ENCODE data around the gene DCTN4. TPM values are rescaled to one million over a fixed set of nuclear protein-coding genes. Genes with fewer than 3 reads are reported as not detected.

DCTN4 gene
- total RNA-seq, 1 experiment from 2014 or later: 43.9 TPM

DNA sequence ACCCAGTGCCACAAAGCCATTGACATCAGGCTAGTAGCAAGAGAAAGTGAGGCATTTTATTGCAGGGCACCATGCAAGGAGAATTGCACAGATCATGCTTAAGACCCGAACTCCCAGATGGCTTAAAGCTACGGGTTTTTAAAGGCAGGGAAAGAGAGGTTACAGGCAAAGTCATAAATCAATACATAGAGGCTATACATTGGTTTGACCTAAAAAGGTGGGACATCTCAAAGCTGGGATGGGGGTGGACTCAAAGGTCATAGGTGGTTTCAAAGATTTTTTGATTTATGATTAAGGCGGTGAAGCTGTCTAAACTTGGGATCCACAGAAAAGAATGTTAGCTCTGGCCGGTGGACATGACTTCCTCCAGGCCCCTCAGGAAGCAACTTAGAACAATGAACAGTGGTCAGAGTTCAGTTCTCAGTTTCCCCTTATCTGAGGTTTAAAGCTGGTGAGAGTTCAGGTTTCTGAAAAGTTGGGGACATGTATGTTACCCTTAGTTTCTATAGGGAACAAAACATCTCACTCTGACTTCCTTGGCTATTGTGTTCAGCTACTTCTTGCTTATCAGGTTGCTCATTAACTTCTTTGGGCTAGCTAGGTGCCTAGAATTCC, 51.9 kb downstream of the DCTN4 start:
- peaks cover 10% of the 10 kb centered on the region for H3K36me3 Mint-ChIP-seq
- CTCF ChIA-PET: no interaction called here
- no peak for TF ChIP-seq NFE2L1 (CRISPR knock-in tag; IDR thresholded peaks at IDR 0.05)
- no peak for TF ChIP-seq ZBTB21 (CRISPR knock-in tag; IDR thresholded peaks at IDR 0.05; ENCODE audit: borderline replicate concordance)
- H3K4me3 Mint-ChIP-seq: no peak overlapping the region
- peaks cover 4% of the 10 kb centered on the region; the same call in 1 of the 2 replicates for H3K4me1 Mint-ChIP-seq
- no peak overlapping the region for H3K27ac Mint-ChIP-seq
- POLR2A ChIA-PET: no interaction called here
- no peak for DNase-seq (ENCODE audit: low spot score)
- H3K9me3 Mint-ChIP-seq: no peaks in the 10 kb centered on the region
- no peak for ATAC-seq
- H3K27me3 Mint-ChIP-seq (ENCODE audit: low read depth): no peaks in the 10 kb centered on the region; the same call in 1 of the 2 replicates

DNA sequence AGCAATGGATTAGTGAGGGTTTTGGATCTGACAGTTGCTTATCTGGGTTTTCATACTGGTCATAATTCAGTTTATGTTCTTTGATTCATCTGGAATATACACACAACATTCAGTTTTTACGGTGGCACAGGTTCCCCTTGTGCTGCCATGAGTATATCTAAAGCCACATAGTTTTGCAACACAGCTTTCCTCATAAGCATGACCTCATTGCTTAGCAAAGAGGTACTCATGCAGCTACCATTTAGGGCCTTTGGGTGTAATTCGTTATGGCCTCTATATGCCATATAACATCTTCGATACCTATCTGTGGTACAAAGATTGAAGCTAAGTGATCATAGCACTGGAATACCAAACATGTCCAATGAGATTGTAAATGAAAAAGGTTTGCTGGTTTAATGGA, 55.1 kb downstream of the DCTN4 start:
- H3K9me3 Mint-ChIP-seq: no peaks in the 10 kb centered on the region
- H3K36me3 Mint-ChIP-seq: peaks cover 7% of the 10 kb centered on the region; the same call in 1 of the 2 replicates
- TF ChIP-seq ETV6 (CRISPR knock-in tag; IDR thresholded peaks at IDR 0.05) (no peak), NFE2L1 (CRISPR knock-in tag; IDR thresholded peaks at IDR 0.05) (no peak), RELA (CRISPR knock-in tag; IDR thresholded peaks at IDR 0.05; ENCODE audit: borderline replicate concordance) (no peak), RORB (CRISPR knock-in tag; IDR thresholded peaks at IDR 0.05) (no peak), MYBL2 (CRISPR knock-in tag; IDR thresholded peaks at IDR 0.05) (no peak), ZNF219 (CRISPR knock-in tag; IDR thresholded peaks at IDR 0.05; ENCODE audit: borderline replicate concordance) (no peak), MXD4 (CRISPR knock-in tag; IDR thresholded peaks at IDR 0.05; ENCODE audit: borderline replicate concordance) (no peak), ZNF138 (CRISPR knock-in tag; conservative IDR thresholded peaks at IDR 0.05) (no peak), HMGA2 (CRISPR knock-in tag; IDR thresholded peaks at IDR 0.05) (no peak), SMAD3 (CRISPR knock-in tag; IDR thresholded peaks at IDR 0.05; ENCODE audit: borderline replicate concordance) (no peak), SOX15 (CRISPR knock-in tag; IDR thresholded peaks at IDR 0.05) (no peak)
- TF ChIP-seq, protein P1, sequence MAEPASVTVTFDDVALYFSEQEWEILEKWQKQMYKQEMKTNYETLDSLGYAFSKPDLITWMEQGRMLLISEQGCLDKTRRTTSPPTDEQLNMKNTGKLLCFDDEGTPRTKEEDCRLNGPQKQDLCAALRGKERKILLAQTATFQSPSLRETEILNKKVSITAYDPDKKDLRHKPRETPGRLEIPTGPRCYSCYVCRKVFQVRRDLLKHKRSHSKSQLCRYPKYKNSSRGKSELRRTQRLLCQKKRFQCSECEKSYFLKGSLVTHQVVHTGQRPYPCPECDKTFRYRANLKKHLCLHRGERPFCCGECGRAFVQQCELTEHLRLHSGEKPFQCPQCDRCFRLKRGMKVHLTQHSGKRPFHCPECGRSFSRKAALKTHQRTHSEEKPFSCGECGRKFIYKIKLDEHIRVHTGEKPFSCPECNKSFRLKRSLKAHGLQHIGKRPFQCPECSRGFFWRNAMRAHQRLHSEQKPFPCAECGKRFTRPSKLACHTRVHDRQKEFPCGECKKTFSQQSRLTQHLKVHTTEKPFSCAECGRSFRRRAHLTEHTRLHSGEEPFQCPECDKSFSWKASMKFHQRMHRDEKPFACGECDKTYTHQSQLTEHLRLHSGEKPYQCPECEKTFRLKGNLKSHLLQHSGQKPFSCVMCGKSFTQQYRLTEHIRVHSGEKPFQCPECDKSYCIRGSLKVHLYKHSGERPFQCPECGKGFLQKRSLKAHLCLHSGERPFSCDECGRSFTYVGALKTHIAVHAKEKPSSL (CRISPR knock-in tag; conservative IDR thresholded peaks at IDR 0.05): no peak
- TF ChIP-seq, protein P2, sequence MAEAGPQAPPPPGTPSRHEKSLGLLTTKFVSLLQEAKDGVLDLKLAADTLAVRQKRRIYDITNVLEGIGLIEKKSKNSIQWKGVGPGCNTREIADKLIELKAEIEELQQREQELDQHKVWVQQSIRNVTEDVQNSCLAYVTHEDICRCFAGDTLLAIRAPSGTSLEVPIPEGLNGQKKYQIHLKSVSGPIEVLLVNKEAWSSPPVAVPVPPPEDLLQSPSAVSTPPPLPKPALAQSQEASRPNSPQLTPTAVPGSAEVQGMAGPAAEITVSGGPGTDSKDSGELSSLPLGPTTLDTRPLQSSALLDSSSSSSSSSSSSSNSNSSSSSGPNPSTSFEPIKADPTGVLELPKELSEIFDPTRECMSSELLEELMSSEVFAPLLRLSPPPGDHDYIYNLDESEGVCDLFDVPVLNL (CRISPR knock-in tag; IDR thresholded peaks at IDR 0.05; ENCODE audit: borderline replicate concordance, low read depth): no peak
- TF ChIP-seq, protein P3, sequence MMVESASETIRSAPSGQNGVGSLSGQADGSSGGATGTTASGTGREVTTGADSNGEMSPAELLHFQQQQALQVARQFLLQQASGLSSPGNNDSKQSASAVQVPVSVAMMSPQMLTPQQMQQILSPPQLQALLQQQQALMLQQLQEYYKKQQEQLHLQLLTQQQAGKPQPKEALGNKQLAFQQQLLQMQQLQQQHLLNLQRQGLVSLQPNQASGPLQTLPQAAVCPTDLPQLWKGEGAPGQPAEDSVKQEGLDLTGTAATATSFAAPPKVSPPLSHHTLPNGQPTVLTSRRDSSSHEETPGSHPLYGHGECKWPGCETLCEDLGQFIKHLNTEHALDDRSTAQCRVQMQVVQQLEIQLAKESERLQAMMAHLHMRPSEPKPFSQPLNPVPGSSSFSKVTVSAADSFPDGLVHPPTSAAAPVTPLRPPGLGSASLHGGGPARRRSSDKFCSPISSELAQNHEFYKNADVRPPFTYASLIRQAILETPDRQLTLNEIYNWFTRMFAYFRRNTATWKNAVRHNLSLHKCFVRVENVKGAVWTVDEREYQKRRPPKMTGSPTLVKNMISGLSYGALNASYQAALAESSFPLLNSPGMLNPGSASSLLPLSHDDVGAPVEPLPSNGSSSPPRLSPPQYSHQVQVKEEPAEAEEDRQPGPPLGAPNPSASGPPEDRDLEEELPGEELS (CRISPR knock-in tag; IDR thresholded peaks at IDR 0.05): no peak
- TF ChIP-seq, protein P4, sequence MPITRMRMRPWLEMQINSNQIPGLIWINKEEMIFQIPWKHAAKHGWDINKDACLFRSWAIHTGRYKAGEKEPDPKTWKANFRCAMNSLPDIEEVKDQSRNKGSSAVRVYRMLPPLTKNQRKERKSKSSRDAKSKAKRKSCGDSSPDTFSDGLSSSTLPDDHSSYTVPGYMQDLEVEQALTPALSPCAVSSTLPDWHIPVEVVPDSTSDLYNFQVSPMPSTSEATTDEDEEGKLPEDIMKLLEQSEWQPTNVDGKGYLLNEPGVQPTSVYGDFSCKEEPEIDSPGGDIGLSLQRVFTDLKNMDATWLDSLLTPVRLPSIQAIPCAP (CRISPR knock-in tag; IDR thresholded peaks at IDR 0.05): no peak
- TF ChIP-seq, protein P5, sequence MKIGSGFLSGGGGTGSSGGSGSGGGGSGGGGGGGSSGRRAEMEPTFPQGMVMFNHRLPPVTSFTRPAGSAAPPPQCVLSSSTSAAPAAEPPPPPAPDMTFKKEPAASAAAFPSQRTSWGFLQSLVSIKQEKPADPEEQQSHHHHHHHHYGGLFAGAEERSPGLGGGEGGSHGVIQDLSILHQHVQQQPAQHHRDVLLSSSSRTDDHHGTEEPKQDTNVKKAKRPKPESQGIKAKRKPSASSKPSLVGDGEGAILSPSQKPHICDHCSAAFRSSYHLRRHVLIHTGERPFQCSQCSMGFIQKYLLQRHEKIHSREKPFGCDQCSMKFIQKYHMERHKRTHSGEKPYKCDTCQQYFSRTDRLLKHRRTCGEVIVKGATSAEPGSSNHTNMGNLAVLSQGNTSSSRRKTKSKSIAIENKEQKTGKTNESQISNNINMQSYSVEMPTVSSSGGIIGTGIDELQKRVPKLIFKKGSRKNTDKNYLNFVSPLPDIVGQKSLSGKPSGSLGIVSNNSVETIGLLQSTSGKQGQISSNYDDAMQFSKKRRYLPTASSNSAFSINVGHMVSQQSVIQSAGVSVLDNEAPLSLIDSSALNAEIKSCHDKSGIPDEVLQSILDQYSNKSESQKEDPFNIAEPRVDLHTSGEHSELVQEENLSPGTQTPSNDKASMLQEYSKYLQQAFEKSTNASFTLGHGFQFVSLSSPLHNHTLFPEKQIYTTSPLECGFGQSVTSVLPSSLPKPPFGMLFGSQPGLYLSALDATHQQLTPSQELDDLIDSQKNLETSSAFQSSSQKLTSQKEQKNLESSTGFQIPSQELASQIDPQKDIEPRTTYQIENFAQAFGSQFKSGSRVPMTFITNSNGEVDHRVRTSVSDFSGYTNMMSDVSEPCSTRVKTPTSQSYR (CRISPR knock-in tag; IDR thresholded peaks at IDR 0.05): no peak
- TF ChIP-seq, protein P6, sequence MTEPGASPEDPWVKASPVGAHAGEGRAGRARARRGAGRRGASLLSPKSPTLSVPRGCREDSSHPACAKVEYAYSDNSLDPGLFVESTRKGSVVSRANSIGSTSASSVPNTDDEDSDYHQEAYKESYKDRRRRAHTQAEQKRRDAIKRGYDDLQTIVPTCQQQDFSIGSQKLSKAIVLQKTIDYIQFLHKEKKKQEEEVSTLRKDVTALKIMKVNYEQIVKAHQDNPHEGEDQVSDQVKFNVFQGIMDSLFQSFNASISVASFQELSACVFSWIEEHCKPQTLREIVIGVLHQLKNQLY (CRISPR knock-in tag; IDR thresholded peaks at IDR 0.05): no peak
- TF ChIP-seq, protein P7, sequence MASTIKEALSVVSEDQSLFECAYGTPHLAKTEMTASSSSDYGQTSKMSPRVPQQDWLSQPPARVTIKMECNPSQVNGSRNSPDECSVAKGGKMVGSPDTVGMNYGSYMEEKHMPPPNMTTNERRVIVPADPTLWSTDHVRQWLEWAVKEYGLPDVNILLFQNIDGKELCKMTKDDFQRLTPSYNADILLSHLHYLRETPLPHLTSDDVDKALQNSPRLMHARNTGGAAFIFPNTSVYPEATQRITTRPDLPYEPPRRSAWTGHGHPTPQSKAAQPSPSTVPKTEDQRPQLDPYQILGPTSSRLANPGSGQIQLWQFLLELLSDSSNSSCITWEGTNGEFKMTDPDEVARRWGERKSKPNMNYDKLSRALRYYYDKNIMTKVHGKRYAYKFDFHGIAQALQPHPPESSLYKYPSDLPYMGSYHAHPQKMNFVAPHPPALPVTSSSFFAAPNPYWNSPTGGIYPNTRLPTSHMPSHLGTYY (CRISPR knock-in tag; IDR thresholded peaks at IDR 0.05): no peak
- TF ChIP-seq, protein P8, sequence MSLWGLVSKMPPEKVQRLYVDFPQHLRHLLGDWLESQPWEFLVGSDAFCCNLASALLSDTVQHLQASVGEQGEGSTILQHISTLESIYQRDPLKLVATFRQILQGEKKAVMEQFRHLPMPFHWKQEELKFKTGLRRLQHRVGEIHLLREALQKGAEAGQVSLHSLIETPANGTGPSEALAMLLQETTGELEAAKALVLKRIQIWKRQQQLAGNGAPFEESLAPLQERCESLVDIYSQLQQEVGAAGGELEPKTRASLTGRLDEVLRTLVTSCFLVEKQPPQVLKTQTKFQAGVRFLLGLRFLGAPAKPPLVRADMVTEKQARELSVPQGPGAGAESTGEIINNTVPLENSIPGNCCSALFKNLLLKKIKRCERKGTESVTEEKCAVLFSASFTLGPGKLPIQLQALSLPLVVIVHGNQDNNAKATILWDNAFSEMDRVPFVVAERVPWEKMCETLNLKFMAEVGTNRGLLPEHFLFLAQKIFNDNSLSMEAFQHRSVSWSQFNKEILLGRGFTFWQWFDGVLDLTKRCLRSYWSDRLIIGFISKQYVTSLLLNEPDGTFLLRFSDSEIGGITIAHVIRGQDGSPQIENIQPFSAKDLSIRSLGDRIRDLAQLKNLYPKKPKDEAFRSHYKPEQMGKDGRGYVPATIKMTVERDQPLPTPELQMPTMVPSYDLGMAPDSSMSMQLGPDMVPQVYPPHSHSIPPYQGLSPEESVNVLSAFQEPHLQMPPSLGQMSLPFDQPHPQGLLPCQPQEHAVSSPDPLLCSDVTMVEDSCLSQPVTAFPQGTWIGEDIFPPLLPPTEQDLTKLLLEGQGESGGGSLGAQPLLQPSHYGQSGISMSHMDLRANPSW (CRISPR knock-in tag; conservative IDR thresholded peaks at IDR 0.05; ENCODE audit: low read depth): no peak
- peaks cover 2% of the 10 kb centered on the region; the same call in 1 of the 2 replicates for H3K4me1 Mint-ChIP-seq
- POLR2A ChIA-PET: no interaction called here
- CTCF ChIA-PET: interaction anchor here (0.8 to 1.6 kb wide), 2 partner anchors 129 to 144 kb away, joined by 3 to 4 read pairs; no protein-coding TSS in a partner anchor
- no peaks in the 10 kb centered on the region; the same call in 1 of the 2 replicates for H3K27me3 Mint-ChIP-seq (ENCODE audit: low read depth)
- no peak overlapping the region for H3K4me3 Mint-ChIP-seq
- H3K27ac Mint-ChIP-seq: no peak overlapping the region
- no peak for ATAC-seq
- no peak for DNase-seq (ENCODE audit: low spot score)

Measured in WTC11 (cell line).